NCI-H524 (cell line): ENCODE results near the gene C1orf216.
"Not testable (repeated sequence)": the region's sequence is repeated elsewhere in the genome, so short reads cannot be mapped to it uniquely, and the experiment has no call there.

ENCODE experiments used
- DNase-seq, 2 experiments: peaks; one replicate each; lab custom pipeline; 2025; lab: John Stamatoyannopoulos, UW

Gene C1orf216

DNA sequence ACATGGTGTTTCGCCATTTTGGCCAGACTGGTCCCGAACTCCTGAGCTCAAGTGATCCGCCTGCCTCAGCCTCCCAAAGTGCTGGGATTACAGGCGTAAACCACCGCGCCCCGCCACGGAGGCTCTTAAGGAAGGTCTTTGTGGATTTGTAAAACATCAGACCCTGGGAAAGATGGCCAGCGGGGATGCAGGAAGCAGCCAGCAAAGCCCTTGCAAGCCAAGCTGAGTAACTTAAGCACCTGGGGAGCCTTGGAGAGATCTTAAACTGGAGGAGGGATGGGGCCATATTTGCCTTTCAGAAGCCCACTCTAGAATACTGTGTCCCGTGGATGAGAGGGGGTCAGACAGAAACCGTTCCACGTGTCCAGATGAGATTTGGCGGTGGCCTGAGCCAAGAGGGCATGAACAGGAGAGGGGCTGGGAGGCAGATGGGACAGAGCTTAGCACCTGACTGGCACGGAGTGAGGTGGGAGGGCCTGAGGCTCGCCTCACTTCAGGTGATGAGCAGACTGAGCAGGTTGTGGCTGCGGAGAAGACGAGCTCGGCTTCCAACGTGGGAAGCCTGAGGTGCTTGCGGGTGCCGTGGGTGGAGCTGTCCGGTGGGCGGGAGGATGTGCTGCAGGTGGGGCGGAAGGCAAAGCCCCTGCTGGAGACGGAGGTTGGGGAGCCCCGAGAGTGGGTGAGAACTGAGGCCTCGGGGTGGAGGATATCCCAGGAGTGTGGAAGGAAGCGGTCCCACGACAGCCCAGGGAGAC, 11.7 kb downstream of the C1orf216 start:
- no peak for DNase-seq

GRCh38 chr1:35702508-35702907, 16.2 kb downstream of the C1orf216 start:
- no peak for DNase-seq

GRCh38 chr1:35699152-35699551, 19.5 kb downstream of the C1orf216 start:
- not testable (repeated sequence) for DNase-seq

DNA sequence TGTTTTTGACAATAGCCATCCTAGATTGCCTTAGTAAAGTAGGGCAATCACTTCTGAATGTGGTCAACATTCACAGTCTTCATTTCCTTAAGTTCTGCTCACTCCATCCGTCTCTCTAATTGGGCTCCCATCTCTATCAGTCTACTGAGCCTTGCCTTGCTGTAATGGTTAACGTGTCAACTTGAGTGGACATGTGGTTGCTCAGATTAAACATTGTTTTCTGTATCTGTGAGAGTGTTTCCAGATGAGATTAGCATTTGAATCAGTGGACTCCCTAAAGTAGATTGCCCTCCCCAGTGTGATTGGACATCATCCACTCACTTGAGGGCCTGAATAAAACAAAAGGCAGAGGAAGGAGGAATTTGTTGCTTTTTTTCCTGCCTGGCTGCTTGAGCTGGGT, 26.4 kb downstream of the C1orf216 start:
- DNase-seq: peak; percentile 37 to 83

GRCh38 chr1:35691571-35692220, 27.0 kb downstream of the C1orf216 start:
- DNase-seq: peak in 1 of 2 experiments; percentile 6

DNA sequence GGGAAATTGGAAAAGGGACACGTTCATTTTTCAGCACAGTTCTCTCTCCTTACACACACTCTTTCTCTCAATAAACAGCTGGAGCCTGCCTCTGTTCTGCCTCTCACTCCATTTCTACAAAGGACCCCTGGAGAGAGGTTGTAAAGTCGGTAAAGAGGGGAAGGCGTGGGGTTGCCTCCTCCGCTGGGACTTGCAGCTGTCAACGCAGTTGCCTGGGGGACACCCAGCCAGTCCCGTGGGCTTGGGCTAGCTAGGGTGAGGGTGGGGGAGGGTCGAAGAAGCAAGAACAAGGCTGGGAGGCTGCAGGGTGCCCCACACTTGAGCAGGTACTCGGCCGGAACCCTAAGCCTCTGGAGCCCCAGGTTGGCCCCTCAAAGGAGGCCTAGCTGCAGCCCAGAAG, 27.6 kb downstream of the C1orf216 start:
- peak in 1 of 2 experiments; percentile 25 for DNase-seq

GRCh38 chr1:35690103-35690502, 28.6 kb downstream of the C1orf216 start:
- DNase-seq: not testable (repeated sequence)

DNA sequence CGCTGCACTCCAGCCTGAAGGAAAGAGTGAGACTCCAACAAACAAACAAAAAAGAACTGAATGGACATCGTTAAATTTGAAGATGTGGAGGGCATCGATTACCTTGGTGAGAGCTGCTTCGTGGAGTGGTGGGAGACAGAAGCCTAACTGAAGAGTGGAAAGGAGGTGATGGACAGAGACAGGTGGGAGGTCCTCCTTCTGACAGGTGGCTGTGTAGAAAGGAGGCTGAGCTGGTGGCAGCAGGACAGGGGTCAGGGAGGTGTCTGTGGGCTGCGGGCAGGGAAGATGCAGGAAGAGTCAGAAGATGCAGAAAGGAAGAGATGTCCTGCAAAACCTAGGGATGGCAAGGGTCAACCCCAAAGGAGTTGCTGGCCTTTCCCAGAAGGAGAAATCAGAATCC, 30.5 kb downstream of the C1orf216 start:
- no peak for DNase-seq

- no peak for DNase-seq
Measured at GRCh38 chr1:35683012-35683411, 35.7 kb downstream of the C1orf216 start.

DNA sequence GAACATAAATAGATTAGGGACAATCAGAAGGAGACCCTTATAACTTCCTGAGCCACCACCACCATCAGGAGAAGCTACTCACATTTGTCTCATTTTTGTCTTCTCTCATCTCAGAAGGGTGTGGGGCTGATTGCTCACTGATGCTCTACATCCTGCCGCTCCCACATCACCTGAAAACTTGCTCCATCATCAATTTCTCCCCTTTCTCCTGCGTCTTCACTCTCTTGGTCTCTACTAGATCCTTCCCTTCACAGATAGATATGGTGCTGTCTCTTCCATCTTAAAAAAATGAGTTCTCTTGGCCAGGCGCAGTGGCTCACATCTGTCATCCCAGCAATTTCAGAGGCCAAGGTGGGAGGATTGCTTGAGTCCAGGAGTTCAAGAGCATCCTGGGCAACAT, 38.4 kb downstream of the C1orf216 start:
- no peak for DNase-seq

DNA sequence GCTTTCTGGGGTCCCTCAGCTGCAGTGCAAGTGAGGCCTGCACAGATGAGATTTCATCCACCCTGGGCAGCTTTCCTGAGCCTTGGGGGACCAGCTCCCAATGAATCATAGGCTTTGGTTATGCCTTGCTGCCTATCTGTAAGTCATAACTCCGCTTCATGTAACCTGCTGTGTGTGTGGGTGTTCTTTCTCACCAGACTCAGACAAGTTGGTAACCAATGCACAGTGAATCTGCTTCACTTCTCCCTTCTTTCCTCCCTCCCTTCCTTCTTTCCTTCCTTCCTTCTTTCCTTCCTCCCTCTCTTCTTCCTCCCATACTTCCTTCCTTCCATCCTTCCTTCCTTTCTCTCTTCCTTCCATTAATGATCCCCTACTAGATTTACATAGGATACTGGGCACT, 42.9 kb downstream of the C1orf216 start:
- no peak for DNase-seq

DNA sequence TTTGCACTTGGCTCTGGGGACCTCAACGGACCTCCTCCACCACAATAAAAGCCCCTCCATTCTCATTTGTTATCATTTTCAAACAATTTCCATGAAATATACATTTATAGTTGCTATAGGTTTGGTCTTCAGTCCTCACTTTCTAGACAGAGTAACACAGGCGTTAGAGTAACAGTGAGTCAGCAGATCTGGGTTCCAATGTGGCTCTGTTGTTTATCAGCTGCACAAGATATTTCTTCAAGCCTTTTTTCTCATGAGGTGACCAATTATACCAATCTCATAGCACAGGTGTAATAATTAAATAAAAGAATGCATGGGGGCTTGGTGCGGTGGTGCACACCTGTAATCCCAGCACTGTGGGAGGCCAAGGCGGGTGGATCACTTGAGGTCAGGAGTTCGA, 44.6 kb downstream of the C1orf216 start:
- no peak for DNase-seq

- DNase-seq: no peak
Measured at GRCh38 chr1:35672116-35672515, 46.6 kb downstream of the C1orf216 start.

DNA sequence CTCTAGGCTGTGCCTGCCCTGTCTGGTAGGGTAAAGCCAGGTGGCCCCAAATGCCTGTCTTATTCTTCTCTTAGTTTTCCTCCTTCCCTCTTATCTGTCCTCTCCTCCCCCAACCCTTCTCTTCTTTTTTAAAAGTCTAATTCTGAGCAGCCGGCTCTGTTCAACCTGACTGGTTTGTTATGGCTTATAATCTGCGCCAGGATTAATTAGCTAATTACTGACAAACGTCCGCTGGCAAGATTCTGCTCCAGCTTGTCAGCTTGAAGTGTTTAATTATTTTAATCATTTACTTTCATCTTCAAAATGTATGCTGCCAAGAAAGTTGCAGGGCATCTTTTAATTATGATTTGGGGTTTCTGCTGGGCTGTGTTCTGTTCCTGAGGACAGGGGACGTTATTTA, 50.2 kb downstream of the C1orf216 start:
- DNase-seq: peak in 1 of 2 experiments; percentile 56

DNA sequence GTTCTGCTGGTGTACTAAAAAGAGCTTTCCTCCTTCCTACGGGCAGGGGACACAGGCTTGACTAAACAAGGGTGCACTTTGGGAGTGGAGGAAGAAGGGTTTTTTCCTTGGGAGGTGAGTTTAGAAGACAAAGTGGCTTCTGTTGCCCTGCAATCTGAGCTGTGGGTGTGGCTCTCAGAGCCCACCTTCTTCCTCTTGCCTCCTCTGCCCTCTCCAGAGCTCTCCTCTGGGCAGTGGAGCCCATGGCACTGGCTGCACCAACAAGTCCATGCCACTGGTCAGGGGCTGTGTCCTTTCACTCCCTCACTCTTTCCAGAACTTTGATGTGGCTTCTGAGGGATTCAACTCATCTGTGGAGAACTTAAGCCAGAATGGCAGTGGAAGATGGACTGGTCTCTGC, 51.8 kb downstream of the C1orf216 start:
- DNase-seq: no peak

GRCh38 chr1:35666216-35666615, 52.5 kb downstream of the C1orf216 start:
- no peak for DNase-seq
